HG03571 (cell line): ENCODE data around the gene KCNJ10.

Source experiments
- ATAC-seq: cut with Tn5 transposase; IDR thresholded peaks from one replicate; pipeline ENCODE4 v1.9.1; 2021; ENCODE audit not compliant: unreplicated experiment

KCNJ10 gene

GRCh38 chr1:159968901-159969300, 101.1 kb downstream of the KCNJ10 start:
- no peak for ATAC-seq

GRCh38 chr1:159965263-159965662, 104.7 kb downstream of the KCNJ10 start:
- ATAC-seq: no peak

- no peak for ATAC-seq
These were observed 105.8 kb downstream of the KCNJ10 start for GRCh38 chr1:159964144-159964543.

- ATAC-seq: no peak
These were observed 107.8 kb downstream of the KCNJ10 start for GRCh38 chr1:159962176-159962575.

GRCh38 chr1:159961636-159962035, 108.3 kb downstream of the KCNJ10 start:
- no peak for ATAC-seq

GRCh38 chr1:159960721-159961381, 109.1 kb downstream of the KCNJ10 start:
- no peak for ATAC-seq

- ATAC-seq: no peak
These were observed 110.5 kb downstream of the KCNJ10 start for GRCh38 chr1:159959451-159959850.

GRCh38 chr1:159958719-159959380, 111.1 kb downstream of the KCNJ10 start:
- ATAC-seq: no peak

- no peak for ATAC-seq
These were observed 112.1 kb downstream of the KCNJ10 start for GRCh38 chr1:159957824-159958268.

GRCh38 chr1:159955456-159955855, 114.5 kb downstream of the KCNJ10 start:
- no peak for ATAC-seq

- no peak for ATAC-seq
These were observed 116.1 kb downstream of the KCNJ10 start, which contains the start of gene SLAMF9 for GRCh38 chr1:159953536-159954515. SLAMF9 (minus strand) TSS chr1:159954237; CDS start chr1:159954137, 100 bp downstream.

GRCh38 chr1:159952932-159953331, 117.0 kb downstream of the KCNJ10 start:
- no peak for ATAC-seq

- ATAC-seq: no peak
These were observed 118.4 kb downstream of the KCNJ10 start for GRCh38 chr1:159951551-159951950.

- ATAC-seq: no peak
These were observed 118.9 kb downstream of the KCNJ10 start for GRCh38 chr1:159951016-159951415.

- ATAC-seq: no peak
These were observed 120.0 kb downstream of the KCNJ10 start for GRCh38 chr1:159949981-159950381.

GRCh38 chr1:159949123-159949522, 120.8 kb downstream of the KCNJ10 start:
- no peak for ATAC-seq
